Measurements from ENCODE around the gene PPM1H. TPM values are rescaled to one million over a fixed set of nuclear protein-coding genes. Genes with fewer than 3 reads are reported as not detected.

Gene PPM1H
- total and polyA plus RNA-seq, 4 donors, result 2.3 to 7.2 (median 4.1) TPM

GRCh38 chr12:62882140-62882539, 52.8 kb downstream of the PPM1H start:
- H3K27ac ChIP-seq (ENCODE audit: low read depth in 1 of 2, low read length in 2 of 2), result no peak overlapping the region
- TF ChIP-seq ZBTB33 (IDR thresholded peaks at IDR 0.05) (no peak), SP1 (IDR thresholded peaks at IDR 0.05) (no peak), EGR1 (IDR thresholded peaks at IDR 0.05; ENCODE audit: low read depth in 2 of 2) (no peak), HNF4G (IDR thresholded peaks at IDR 0.05) (no peak), RAD21 (IDR thresholded peaks at IDR 0.05) (no peak), FOXA1 (IDR thresholded peaks at IDR 0.05) (no peak), TAF1 (conservative IDR thresholded peaks at IDR 0.05) (no peak), MAX (IDR thresholded peaks at IDR 0.05) (no peak), RXRA (IDR thresholded peaks at IDR 0.05) (no peak), REST (IDR thresholded peaks at IDR 0.05) (no peak), FOXA2 (IDR thresholded peaks at IDR 0.05) (no peak), ATF3 (IDR thresholded peaks at IDR 0.05) (no peak), HNF4A (conservative IDR thresholded peaks at IDR 0.05) (no peak), GABPA (IDR thresholded peaks at IDR 0.05 in 1 of 2, conservative IDR thresholded peaks at IDR 0.05 in 1 of 2) (no peak), YY1 (IDR thresholded peaks at IDR 0.05) (no peak), CTCF (IDR thresholded peaks at IDR 0.05; ENCODE audit: low read depth, low read length, missing input control) (no peak), NR2F2 (IDR thresholded peaks at IDR 0.05) (no peak), JUND (IDR thresholded peaks at IDR 0.05) (no peak)
- 96% methylated on average over 3 of the region's 3 CpGs for WGBS
- no peak overlapping the region for H3K9ac ChIP-seq (ENCODE audit: low read depth in 1 of 2, low read length in 2 of 2)
- H3K4me1 ChIP-seq (ENCODE audit: control insufficient read depth in 4 of 4, insufficient read depth in 4 of 4, low read length in 3 of 4), result no peaks in the 10 kb centered on the region
- no peaks in the 10 kb centered on the region for H3K27me3 ChIP-seq (ENCODE audit: control insufficient read depth in 4 of 4, insufficient read depth in 4 of 4, low read length in 3 of 4)
- no peak overlapping the region for H3K4me3 ChIP-seq (ENCODE audit: low read depth in 1 of 3, low read length in 3 of 3)
- H3K36me3 ChIP-seq (ENCODE audit: control insufficient read depth in 4 of 4, insufficient read depth in 3 of 4, low read depth in 1 of 4, low read length in 3 of 4), result no peaks in the 10 kb centered on the region
- DNase-seq (ENCODE audit: low spot score), result no peak
- no peaks in the 10 kb centered on the region for H3K9me3 ChIP-seq (ENCODE audit: control insufficient read depth in 4 of 4, low read length in 3 of 4)

Measured in liver (tissue), 9 donors.